Spleen (tissue), 7 donors: ENCODE results near the gene SNCAIP.

Experiments used
- POLR2AphosphoS5 ChIP-seq, 3 donors: sonication (generic); formaldehyde crosslinking; IDR thresholded peaks; one replicate each; pipeline ENCODE4 v1.5.1; 2017; ENCODE audit warnings: antibody characterized with exemption in 3 of 3
- TF ChIP-seq, protein P1 (sequence below), 11 experiments: fragments of 200-600 bp in 7 of 11; fragments of 450-650 bp in 4 of 11; sonication (generic) in 4 of 11; IDR thresholded peaks in 8 of 11; conservative IDR thresholded peaks in 3 of 11; 1 replicate in 7 of 11; 2 replicates in 4 of 11; pipeline versions ENCODE4 v1.4.0 to v1.8.0; 2016 to 2021; ENCODE audit warnings: antibody characterized with exemption in 11 of 11, inconsistent platforms in 4 of 11, mild to moderate bottlenecking in 1 of 11
- donor health status: DM: no; HTN: no; CAD: no; lungs with moderate emphysema.
- donor health status: DM: no; HTN: no; CAD: no.
- donor health status: DM: no; HTN: no; CAD: no.

DNA sequence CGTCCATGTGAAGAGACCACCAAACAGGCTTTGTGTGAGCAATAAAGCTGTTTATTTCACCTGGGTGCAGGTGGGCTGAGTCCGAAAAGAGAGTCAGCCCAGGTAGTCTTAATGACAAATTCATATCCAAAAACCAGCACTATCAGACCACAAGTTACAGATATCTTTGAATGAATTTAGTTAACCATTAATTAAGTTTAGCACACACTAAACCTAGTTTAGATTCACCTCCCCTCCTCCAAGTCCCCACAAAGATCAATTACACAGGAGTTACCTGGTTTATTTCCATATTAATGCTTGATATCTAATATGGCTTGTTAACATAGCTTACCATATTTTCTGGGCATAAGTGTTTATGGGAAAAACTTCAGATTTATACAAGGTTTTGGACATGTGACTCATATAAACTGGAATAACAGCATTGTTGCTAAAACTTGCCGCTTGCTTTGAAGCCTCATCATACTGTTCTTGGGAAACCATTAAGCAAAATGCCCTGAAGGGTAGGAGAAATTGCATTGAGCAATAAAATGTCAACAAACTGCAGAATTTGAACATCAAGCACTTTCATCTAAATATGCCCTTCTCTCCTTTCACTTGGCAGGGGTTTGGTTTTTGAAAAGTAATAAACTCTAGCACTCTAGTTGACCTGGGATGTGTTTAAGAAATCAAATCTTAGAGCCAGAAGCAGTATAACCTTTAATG, 166.9 kb downstream of the SNCAIP start:
- no peak for TF ChIP-seq POLR2AphosphoS5 (IDR thresholded peaks at IDR 0.05)
- TF ChIP-seq, protein P1, sequence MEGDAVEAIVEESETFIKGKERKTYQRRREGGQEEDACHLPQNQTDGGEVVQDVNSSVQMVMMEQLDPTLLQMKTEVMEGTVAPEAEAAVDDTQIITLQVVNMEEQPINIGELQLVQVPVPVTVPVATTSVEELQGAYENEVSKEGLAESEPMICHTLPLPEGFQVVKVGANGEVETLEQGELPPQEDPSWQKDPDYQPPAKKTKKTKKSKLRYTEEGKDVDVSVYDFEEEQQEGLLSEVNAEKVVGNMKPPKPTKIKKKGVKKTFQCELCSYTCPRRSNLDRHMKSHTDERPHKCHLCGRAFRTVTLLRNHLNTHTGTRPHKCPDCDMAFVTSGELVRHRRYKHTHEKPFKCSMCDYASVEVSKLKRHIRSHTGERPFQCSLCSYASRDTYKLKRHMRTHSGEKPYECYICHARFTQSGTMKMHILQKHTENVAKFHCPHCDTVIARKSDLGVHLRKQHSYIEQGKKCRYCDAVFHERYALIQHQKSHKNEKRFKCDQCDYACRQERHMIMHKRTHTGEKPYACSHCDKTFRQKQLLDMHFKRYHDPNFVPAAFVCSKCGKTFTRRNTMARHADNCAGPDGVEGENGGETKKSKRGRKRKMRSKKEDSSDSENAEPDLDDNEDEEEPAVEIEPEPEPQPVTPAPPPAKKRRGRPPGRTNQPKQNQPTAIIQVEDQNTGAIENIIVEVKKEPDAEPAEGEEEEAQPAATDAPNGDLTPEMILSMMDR (IDR thresholded peaks at IDR 0.05 in 8 of 11, conservative IDR thresholded peaks at IDR 0.05 in 3 of 11), result no peak
